Measurements from ENCODE around the gene DIAPH3.

Gene DIAPH3

GRCh38 chr13:59790626-59791025 is 373.1 kb downstream of the DIAPH3 start:
- in situ Hi-C loops (cut with HindIII; ENCODE audit: low pct_unique_long_range_greater_than_20kb, low sequenced_read_pairs) = no loop called here
- no peak for DNase-seq (ENCODE audit: low read depth in 1 of 2, low spot score in 1 of 2)
- no peak for TF ChIP-seq JUND (IDR thresholded peaks at IDR 0.05; ENCODE audit: low read depth)

- no peak for DNase-seq (ENCODE audit: low read depth in 1 of 2, low spot score in 1 of 2)
- in situ Hi-C loops (cut with HindIII; ENCODE audit: low pct_unique_long_range_greater_than_20kb, low sequenced_read_pairs) = no loop called here
- no peak for TF ChIP-seq JUND (IDR thresholded peaks at IDR 0.05; ENCODE audit: low read depth)
These were observed 374.2 kb downstream of the DIAPH3 start for GRCh38 chr13:59789558-59789957.

DNA sequence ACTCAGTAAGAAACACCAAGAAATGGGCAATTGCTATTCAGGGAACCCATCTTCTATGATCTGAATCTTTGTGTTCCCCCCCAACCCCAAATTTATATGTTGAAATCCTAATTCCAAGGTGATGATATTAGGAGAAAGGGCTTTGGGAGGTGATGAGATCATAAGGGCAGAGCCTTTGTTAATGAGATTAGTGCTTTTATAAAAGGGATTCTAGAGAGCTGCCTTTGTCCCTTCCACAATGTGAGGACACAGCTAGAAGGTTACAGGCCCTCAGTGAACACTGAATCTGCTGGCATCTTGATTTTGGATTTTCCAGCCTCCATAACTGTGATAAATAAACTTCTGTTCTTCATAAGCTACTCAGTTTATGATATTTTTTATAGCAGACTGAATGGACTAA is 376.0 kb downstream of the DIAPH3 start:
- in situ Hi-C loops (cut with HindIII; ENCODE audit: low pct_unique_long_range_greater_than_20kb, low sequenced_read_pairs) = no loop called here
- TF ChIP-seq JUND (IDR thresholded peaks at IDR 0.05; ENCODE audit: low read depth) = no peak

GRCh38 chr13:59782696-59783095 is 381.0 kb downstream of the DIAPH3 start:
- in situ Hi-C loops (cut with HindIII; ENCODE audit: low pct_unique_long_range_greater_than_20kb, low sequenced_read_pairs) = no loop called here
- no peak for TF ChIP-seq JUND (IDR thresholded peaks at IDR 0.05; ENCODE audit: low read depth)
- DNase-seq (ENCODE audit: low read depth in 1 of 2, low spot score in 1 of 2) = no peak

More for the DNA sequence above, 376.0 kb downstream of the DIAPH3 start:
- no peak for DNase-seq (ENCODE audit: low read depth in 1 of 2, low spot score in 1 of 2)

DNA sequence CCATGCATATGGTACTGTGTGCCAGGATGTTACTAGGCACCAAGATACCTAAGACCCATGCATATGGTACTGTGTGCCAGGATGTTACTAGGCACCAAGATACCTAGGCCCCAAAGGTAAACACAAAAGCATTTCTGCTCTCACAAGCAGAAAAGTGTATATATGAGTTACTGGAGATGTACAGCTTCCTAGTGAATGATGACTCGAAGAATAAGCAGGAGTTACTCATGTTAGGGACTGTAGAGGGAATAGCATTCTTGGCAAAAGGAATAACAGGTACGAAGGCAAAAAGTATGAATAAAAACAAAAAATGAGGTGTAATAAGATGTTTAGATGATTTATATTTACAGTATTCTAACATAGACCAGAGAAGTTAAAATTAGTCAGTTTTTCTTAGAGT is 383.7 kb downstream of the DIAPH3 start:
- no peak for TF ChIP-seq JUND (IDR thresholded peaks at IDR 0.05; ENCODE audit: low read depth)
- no peak for DNase-seq (ENCODE audit: low read depth in 1 of 2, low spot score in 1 of 2)
- in situ Hi-C loops (cut with HindIII; ENCODE audit: low pct_unique_long_range_greater_than_20kb, low sequenced_read_pairs) = no loop called here

DNA sequence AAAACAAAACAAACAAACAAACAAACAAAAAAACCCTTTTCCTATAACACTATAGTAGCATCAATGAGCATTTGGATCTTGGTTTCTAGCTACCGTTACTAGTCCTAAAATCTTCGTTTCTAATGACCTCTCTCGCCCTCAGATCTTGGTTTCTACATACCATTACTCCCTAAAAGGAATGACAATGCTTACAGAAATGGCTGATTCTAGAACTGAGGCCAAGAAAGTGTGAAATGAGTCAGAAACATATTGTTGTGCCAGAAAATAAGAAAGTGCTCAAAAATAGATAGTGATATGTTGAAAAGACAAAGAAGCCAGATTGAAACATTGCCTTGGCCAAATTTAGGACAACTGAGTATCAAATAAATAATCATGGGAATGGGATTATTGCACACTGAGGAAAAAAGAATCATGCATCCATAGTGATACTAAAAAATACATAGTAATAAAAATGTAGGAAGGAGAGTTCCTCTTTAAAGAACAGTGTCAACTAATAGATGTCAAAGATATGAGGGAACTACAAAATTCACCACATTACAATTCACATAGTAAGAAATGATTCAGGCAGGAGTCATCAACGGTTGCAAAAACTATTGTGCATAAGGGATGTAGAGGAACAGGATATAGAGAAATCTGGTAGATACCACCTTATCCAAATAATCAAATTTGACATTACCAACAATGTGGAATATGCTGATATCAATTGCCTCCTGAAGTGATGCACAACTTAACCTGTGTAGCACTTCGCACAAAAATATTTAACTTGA is 386.6 kb downstream of the DIAPH3 start:
- DNase-seq (ENCODE audit: low read depth in 1 of 2, low spot score in 1 of 2) = no peak
- in situ Hi-C loops (cut with HindIII; ENCODE audit: low pct_unique_long_range_greater_than_20kb, low sequenced_read_pairs) = no loop called here
- no peak for TF ChIP-seq JUND (IDR thresholded peaks at IDR 0.05; ENCODE audit: low read depth)

GRCh38 chr13:59774491-59774971 is 389.2 kb downstream of the DIAPH3 start:
- no peak for DNase-seq (ENCODE audit: low read depth in 1 of 2, low spot score in 1 of 2)
- in situ Hi-C loops (cut with HindIII; ENCODE audit: low pct_unique_long_range_greater_than_20kb, low sequenced_read_pairs) = no loop called here
- no peak for TF ChIP-seq JUND (IDR thresholded peaks at IDR 0.05; ENCODE audit: low read depth)

DNA sequence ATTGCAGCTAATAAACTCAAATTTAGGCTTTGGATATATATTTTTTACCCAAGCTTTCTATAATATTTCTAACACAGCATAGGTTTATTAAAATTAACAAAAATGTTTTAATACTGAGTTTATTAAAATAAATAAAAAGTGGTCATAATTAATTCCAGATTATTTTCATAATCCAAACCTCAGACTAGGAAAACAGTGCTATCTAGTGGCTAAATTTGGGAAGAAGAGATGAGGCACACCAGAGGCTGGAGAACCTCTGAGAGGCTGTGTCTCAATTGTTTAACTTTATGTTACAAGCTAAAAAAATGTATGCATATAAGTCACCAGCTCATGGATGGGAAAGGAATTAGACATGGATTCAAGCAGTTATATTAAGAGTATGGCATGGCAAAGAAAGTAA is 392.5 kb downstream of the DIAPH3 start:
- DNase-seq (ENCODE audit: low read depth in 1 of 2, low spot score in 1 of 2) = peak; percentile 4 to 15
- TF ChIP-seq JUND (IDR thresholded peaks at IDR 0.05; ENCODE audit: low read depth) = no peak
- in situ Hi-C loops (cut with HindIII; ENCODE audit: low pct_unique_long_range_greater_than_20kb, low sequenced_read_pairs) = no loop called here

DNA sequence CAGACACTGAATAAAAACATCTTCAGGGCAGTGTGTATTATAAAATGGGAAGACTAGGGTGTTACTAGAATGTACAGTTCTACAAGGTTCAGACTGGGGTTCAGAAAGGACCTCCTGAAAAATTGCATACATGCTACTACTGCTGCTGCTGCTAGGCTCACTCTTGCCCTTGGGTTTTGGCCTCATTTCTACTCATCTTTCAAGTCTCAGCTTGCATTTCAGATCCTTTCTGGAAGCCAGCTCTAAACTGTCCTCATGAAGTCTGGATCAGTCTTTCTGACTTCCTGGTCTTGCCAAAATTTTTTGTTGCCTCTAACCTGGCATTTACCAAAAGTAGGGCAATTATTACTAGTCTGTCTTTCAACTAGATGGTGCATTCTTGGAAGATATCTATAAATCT is 393.3 kb downstream of the DIAPH3 start:
- TF ChIP-seq JUND (IDR thresholded peaks at IDR 0.05; ENCODE audit: low read depth) = no peak
- in situ Hi-C loops (cut with HindIII; ENCODE audit: low pct_unique_long_range_greater_than_20kb, low sequenced_read_pairs) = no loop called here
- no peak for DNase-seq (ENCODE audit: low read depth in 1 of 2, low spot score in 1 of 2)

DNA sequence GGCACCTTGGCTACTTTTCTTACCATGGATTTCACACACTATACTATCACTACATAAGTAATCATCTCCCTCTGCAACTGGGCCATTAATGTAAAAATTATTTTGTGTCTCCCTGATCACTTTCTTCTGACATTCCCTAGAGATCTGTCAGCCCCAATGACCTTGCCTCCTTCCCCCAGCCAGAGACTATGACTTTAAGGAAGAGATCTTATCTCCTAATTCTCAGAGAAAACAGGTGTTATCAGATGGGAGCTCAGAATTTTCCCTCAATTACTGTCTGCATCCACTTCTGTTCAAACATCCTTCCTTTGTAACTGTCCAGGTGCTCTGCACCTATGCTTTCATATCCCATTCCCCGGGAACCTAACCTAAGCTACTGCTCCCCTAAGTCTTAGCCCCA is 397.5 kb downstream of the DIAPH3 start:
- peak in 1 of 2 experiments; percentile 31 for DNase-seq (ENCODE audit: low read depth in 1 of 2, low spot score in 1 of 2)
- in situ Hi-C loops (cut with HindIII; ENCODE audit: low pct_unique_long_range_greater_than_20kb, low sequenced_read_pairs) = no loop called here
- no peak for TF ChIP-seq JUND (IDR thresholded peaks at IDR 0.05; ENCODE audit: low read depth)

- in situ Hi-C loops (cut with HindIII; ENCODE audit: low pct_unique_long_range_greater_than_20kb, low sequenced_read_pairs) = no loop called here
- DNase-seq (ENCODE audit: low read depth in 1 of 2, low spot score in 1 of 2) = no peak
- no peak for TF ChIP-seq JUND (IDR thresholded peaks at IDR 0.05; ENCODE audit: low read depth)
These were observed 408.0 kb downstream of the DIAPH3 start for GRCh38 chr13:59755632-59756290.

- in situ Hi-C loops (cut with HindIII; ENCODE audit: low pct_unique_long_range_greater_than_20kb, low sequenced_read_pairs) = no loop called here
- no peak for DNase-seq (ENCODE audit: low read depth in 1 of 2, low spot score in 1 of 2)
- TF ChIP-seq JUND (IDR thresholded peaks at IDR 0.05; ENCODE audit: low read depth) = no peak
These were observed 409.3 kb downstream of the DIAPH3 start for GRCh38 chr13:59754411-59754810.

- DNase-seq (ENCODE audit: low read depth in 1 of 2, low spot score in 1 of 2) = peak in 1 of 2 experiments; percentile 42
- TF ChIP-seq JUND (IDR thresholded peaks at IDR 0.05; ENCODE audit: low read depth) = no peak
- in situ Hi-C loops (cut with HindIII; ENCODE audit: low pct_unique_long_range_greater_than_20kb, low sequenced_read_pairs) = no loop called here
These were observed 412.9 kb downstream of the DIAPH3 start for GRCh38 chr13:59750860-59751259.

All from T47D (cell line).